B cell (primary cell): Measurements from ENCODE around the gene CD74. TPM values are rescaled to one million over a fixed set of nuclear protein-coding genes. Genes with fewer than 3 reads are reported as not detected.

Experiments used
- ATAC-seq: fragments of 200-7000 bp; cut with Tn5 transposase; one replicate; pipeline ENCODE4 v1.10.0; 2021; ENCODE audit warnings: low read depth, mild to moderate bottlenecking, moderate number of reproducible peaks, moderate library complexity
- CTCF ChIA-PET: fragments of 350-600 bp; sonication (Branson Sonifier 250); formaldehyde crosslinking; loops from one replicate; lab custom pipeline; 2021; ENCODE audit warnings: antibody characterized with exemption, inconsistent platforms; lab: Charles Lee
- POLR2A ChIA-PET: fragments of 350-600 bp; sonication (Branson Sonifier 250); formaldehyde crosslinking; loops from one replicate; lab custom pipeline; 2021; ENCODE audit warnings: antibody characterized with exemption; lab: Charles Lee
- DNase-seq: peaks from one replicate; pipeline ENCODE4 v3.0.0; 2013
- H2AFZ ChIP-seq: 2 replicates; pipeline ENCODE4 v1.6.1; 2012; ENCODE audit warnings: mild to moderate bottlenecking, low read depth, low read length; ENCODE audit not compliant: insufficient read depth, poor library complexity, severe bottlenecking
- H3K27ac ChIP-seq, 2 donors: 1 replicate in 1 of 2; 2 replicates in 1 of 2; pipeline ENCODE4 v1.5.1; 2012 to 2013; ENCODE audit warnings: low read length in 2 of 2, mild to moderate bottlenecking in 2 of 2, moderate library complexity in 1 of 2
- H3K27me3 ChIP-seq, 4 experiments: fragments of 200-600 bp in 1 of 4; sonication (generic) in 1 of 4; replicated peaks in 1 of 4; 1 replicate in 2 of 4; 2 replicates in 2 of 4; pipeline versions ENCODE4 v1.6.1 to v1.7.0; 2013 to 2016; ENCODE audit warnings: low read length in 3 of 4, mild to moderate bottlenecking in 2 of 4, mixed read lengths in 1 of 4, moderate library complexity in 1 of 4; ENCODE audit not compliant: insufficient read depth in 4 of 4, control insufficient read depth in 3 of 4; ENCODE audit errors: control extremely low read depth in 1 of 4
- H3K36me3 ChIP-seq, 2 experiments: replicated peaks in 1 of 2; 1 replicate in 1 of 2; 2 replicates in 1 of 2; pipeline versions ENCODE4 v1.6.1 to v1.7.1; 2013; ENCODE audit warnings: low read length in 1 of 2; ENCODE audit not compliant: insufficient read depth in 2 of 2, control insufficient read depth in 1 of 2; ENCODE audit errors: control extremely low read depth in 1 of 2, extremely low read depth in 1 of 2
- H3K4me1 ChIP-seq, 2 donors: fragments of 200-600 bp in 1 of 2; sonication (generic) in 1 of 2; 1 replicate in 1 of 2; 2 replicates in 1 of 2; pipeline versions ENCODE4 v1.5.1 to v1.6.1; 2013 to 2017; ENCODE audit warnings: low read length in 2 of 2; ENCODE audit not compliant: control insufficient read depth in 2 of 2, insufficient read depth in 2 of 2
- H3K4me2 ChIP-seq: replicated peaks from 2 replicates; pipeline ENCODE3; 2012; ENCODE audit warnings: mild to moderate bottlenecking, low read depth, low read length; ENCODE audit not compliant: poor library complexity, severe bottlenecking
- H3K4me3 ChIP-seq, 5 experiments: fragments of 200-600 bp in 1 of 5; sonication (generic) in 1 of 5; 1 replicate in 3 of 5; 2 replicates in 2 of 5; pipeline versions ENCODE4 v1.5.1 to v1.7.0; 2011 to 2016; ENCODE audit warnings: low read length in 4 of 5, mild to moderate bottlenecking in 4 of 5, low read depth in 2 of 5, control low read depth in 1 of 5, moderate library complexity in 1 of 5; ENCODE audit not compliant: insufficient read depth in 1 of 5; ENCODE audit errors: control extremely low read depth in 1 of 5, extremely low read depth in 1 of 5
- H3K79me2 ChIP-seq: fragments of 200-600 bp; sonication (generic); one replicate; pipeline ENCODE4 v1.6.0; 2016; ENCODE audit warnings: low read length; ENCODE audit not compliant: control insufficient read depth, insufficient read depth
- H3K9ac ChIP-seq: fragments of 200-600 bp; sonication (generic); 2 replicates; pipeline ENCODE4 v1.6.1; 2017; ENCODE audit warnings: mild to moderate bottlenecking, low read length, moderate library complexity
- H3K9me3 ChIP-seq, 3 donors: one replicate each; pipeline versions ENCODE4 v1.6.1 to v1.7.1; 2013; ENCODE audit warnings: low read length in 2 of 3; ENCODE audit not compliant: control insufficient read depth in 2 of 3, insufficient read depth in 1 of 3; ENCODE audit errors: control extremely low read depth in 1 of 3
- H4K20me1 ChIP-seq: 2 replicates; pipeline ENCODE4 v1.6.0; 2012; ENCODE audit warnings: mild to moderate bottlenecking, low read length; ENCODE audit not compliant: insufficient read depth, control insufficient read depth, poor library complexity, severe bottlenecking
- H3K27ac Mint-ChIP-seq: one replicate; pipeline ENCODE4 v1.8.0; 2021; ENCODE audit warnings: mixed read lengths
- H3K27me3 Mint-ChIP-seq: one replicate; pipeline ENCODE4 v1.8.0; 2021; ENCODE audit warnings: mixed read lengths
- H3K4me1 Mint-ChIP-seq: one replicate; pipeline ENCODE4 v1.8.0; 2021; ENCODE audit warnings: mixed read lengths
- H3K4me3 Mint-ChIP-seq: one replicate; pipeline ENCODE4 v1.8.0; 2021; ENCODE audit warnings: mixed read lengths
- H3K9me3 Mint-ChIP-seq: one replicate; pipeline ENCODE4 v1.8.0; 2022; ENCODE audit warnings: mixed read lengths; ENCODE audit not compliant: insufficient read depth
- EZH2 ChIP-seq: IDR thresholded peaks from 2 replicates; pipeline ENCODE4 v1.6.1; 2012; ENCODE audit warnings: borderline replicate concordance, low read depth, mild to moderate bottlenecking, moderate library complexity, low read length; ENCODE audit not compliant: insufficient read depth, poor library complexity, severe bottlenecking
- whole genome bisulfite sequencing: methylation state at CpG from one replicate; pipeline ENCODE4 v1.1.5; 2013; ENCODE audit warnings: missing lambda C conversion rate; ENCODE audit not compliant: insufficient coverage; 5-methylcytosine and 5-hydroxymethylcytosine counted together
- intact Hi-C: fragments of 100-400 bp; cut with micrococcal nuclease; formaldehyde crosslinking; loops from one replicate; pipeline ENCODE4 v1.10.0; 2022
- polyA plus RNA-seq: library from polyadenylated mRNA; depleted of rRNA; stranded (reverse); fragments of >200 nt; gene quantifications from 2 replicates; pipeline ENCODE4 v1.2.3, GENCODE V29; 2012
- total RNA-seq, 2 donors: library from RNA; stranded (reverse); fragments of 120-200 nt in 1 of 2; gene quantifications; 1 replicate in 1 of 2; 2 replicates in 1 of 2; pipeline versions ENCODE4 v1.2.3 to v1.2.4, GENCODE V29; 2013 to 2022
- TF ChIP-seq, protein P1 (sequence below): fragments of 200-600 bp; IDR thresholded peaks from one replicate; pipeline ENCODE4 v1.8.0; 2022; ENCODE audit warnings: antibody characterized with exemption, mild to moderate bottlenecking

The CD74 gene
- total and polyA plus RNA-seq, 2 donors (not counting 1 experiment from before 2014, with no cell fraction given): 5,670 to 14,307 TPM

- peak overlapping the region; percentile 78 for H3K4me2 ChIP-seq
- H3K79me2 ChIP-seq: peaks cover 76% of the 10 kb centered on the region
- H3K4me1 ChIP-seq: peaks cover 37 to 63% of the 10 kb centered on the region in 2 donors
- intact Hi-C loops: no loop called here
- peak overlapping the region; percentile 100 for H3K9ac ChIP-seq
- POLR2A ChIA-PET: interaction anchor here (0.7 to 15.5 kb wide), 4 partner anchors 9 to 57 kb away, joined by 3 to 387 read pairs (median 242); no protein-coding TSS in a partner anchor
- ATAC-seq (no peak), DNase-seq (peak; percentile 53)
- TF ChIP-seq, protein P1, sequence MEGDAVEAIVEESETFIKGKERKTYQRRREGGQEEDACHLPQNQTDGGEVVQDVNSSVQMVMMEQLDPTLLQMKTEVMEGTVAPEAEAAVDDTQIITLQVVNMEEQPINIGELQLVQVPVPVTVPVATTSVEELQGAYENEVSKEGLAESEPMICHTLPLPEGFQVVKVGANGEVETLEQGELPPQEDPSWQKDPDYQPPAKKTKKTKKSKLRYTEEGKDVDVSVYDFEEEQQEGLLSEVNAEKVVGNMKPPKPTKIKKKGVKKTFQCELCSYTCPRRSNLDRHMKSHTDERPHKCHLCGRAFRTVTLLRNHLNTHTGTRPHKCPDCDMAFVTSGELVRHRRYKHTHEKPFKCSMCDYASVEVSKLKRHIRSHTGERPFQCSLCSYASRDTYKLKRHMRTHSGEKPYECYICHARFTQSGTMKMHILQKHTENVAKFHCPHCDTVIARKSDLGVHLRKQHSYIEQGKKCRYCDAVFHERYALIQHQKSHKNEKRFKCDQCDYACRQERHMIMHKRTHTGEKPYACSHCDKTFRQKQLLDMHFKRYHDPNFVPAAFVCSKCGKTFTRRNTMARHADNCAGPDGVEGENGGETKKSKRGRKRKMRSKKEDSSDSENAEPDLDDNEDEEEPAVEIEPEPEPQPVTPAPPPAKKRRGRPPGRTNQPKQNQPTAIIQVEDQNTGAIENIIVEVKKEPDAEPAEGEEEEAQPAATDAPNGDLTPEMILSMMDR: no peak
- no peak for TF ChIP-seq EZH2
- Mint-ChIP-seq H3K9me3 (no peaks in the 10 kb centered on the region), H3K27me3 (no peaks in the 10 kb centered on the region), H3K4me3 (peak overlapping the region; percentile 95), H3K27ac (peak overlapping the region; percentile 99), H3K4me1 (peaks cover 59% of the 10 kb centered on the region)
- CTCF ChIA-PET: interaction anchor here (3.7 to 15.8 kb wide), 3 partner anchors 11 to 26 kb away, joined by 16 to 396 read pairs (median 111); no protein-coding TSS in a partner anchor
- no peak overlapping the region for H2AFZ ChIP-seq
- H3K4me3 ChIP-seq: peak overlapping the region; percentile 78 to 100 (median 94)
- peaks cover 0 to 3% (median 0%) of the 10 kb centered on the region in 3 donors for H3K9me3 ChIP-seq
- peak overlapping the region; percentile 99 to 100 for H3K27ac ChIP-seq
- H3K27me3 ChIP-seq: no peaks in the 10 kb centered on the region
- H3K36me3 ChIP-seq: peaks cover 7 to 89% of the 10 kb centered on the region in 2 experiments
- 73% methylated on average over 2 of the region's 8 CpGs for WGBS
- peaks cover 91% of the 10 kb centered on the region for H4K20me1 ChIP-seq
Measured at GRCh38 chr5:150408231-150408943, 4.3 kb downstream of the CD74 start.
